OCI-LY1 (cell line): Measurements from ENCODE around the gene ADAM22.

Experiments
- CTCF ChIP-seq: fragments of 200-600 bp; sonication (generic), shearing (Covaris generic); IDR thresholded peaks from 2 replicates; pipeline ENCODE4 v1.5.1; 2017; ENCODE audit warnings: mild to moderate bottlenecking, antibody characterized with exemption, low read length, moderate library complexity, mixed read lengths
- EZH2 ChIP-seq: fragments of 200-600 bp; sonication (generic), shearing (Covaris generic); IDR thresholded peaks from 2 replicates; pipeline ENCODE4 v1.8.0; 2017; ENCODE audit warnings: borderline replicate concordance, mixed run types, mild to moderate bottlenecking, antibody characterized with exemption, low read length, moderate library complexity, mixed read lengths

- TF ChIP-seq EZH2 (no peak), CTCF (no peak)
These were observed 34.8 kb upstream of the ADAM22 start for GRCh38 chr7:87899255-87899654.
